Prostate gland (tissue), 2 donors: ENCODE results near the gene COG4.

Source experiments
- CTCF ChIP-seq, 4 experiments: fragments of 200-600 bp in 2 of 4; fragments of 450-650 bp in 2 of 4; sonication (generic) in 2 of 4; IDR thresholded peaks; 1 replicate in 3 of 4; 2 replicates in 1 of 4; pipeline ENCODE4 v1.5.1; 2016 to 2019; ENCODE audit warnings: antibody characterized with exemption in 4 of 4, mild to moderate bottlenecking in 2 of 4, moderate library complexity in 2 of 4
- POLR2A ChIP-seq: fragments of 450-650 bp; IDR thresholded peaks from one replicate; pipeline ENCODE4 v1.6.1; 2016; ENCODE audit warnings: antibody characterized with exemption, mild to moderate bottlenecking

GRCh38 chr16:70568601-70569237, 45.4 kb upstream of the COG4 start:
- no peak for TF ChIP-seq CTCF (IDR thresholded peaks at IDR 0.05)
- no peak for TF ChIP-seq POLR2A
